ENCODE measurements around the gene ARMC10. TPM values are rescaled to one million over a fixed set of nuclear protein-coding genes. Genes with fewer than 3 reads are reported as not detected.
A peak's percentile ranks its signal among the peaks of the same experiment; 100 is the strongest.
"Not testable (repeated sequence)": the region's sequence is repeated elsewhere in the genome, so short reads cannot be mapped to it uniquely, and the experiment has no call there.

ARMC10 gene
- total and polyA plus RNA-seq, 3 experiments from 2014 or later, result 44.1 to 57.3 (median 56.6) TPM

GRCh38 chr7:103071000-103071399 lies 3.9 kb upstream of the ARMC10 start:
- H3K4me3 Mint-ChIP-seq, result peak overlapping the region in 1 of 7 donors; percentile 65
- POLR2A ChIA-PET, result no interaction called here
- H3K27me3 Mint-ChIP-seq, result peaks cover 4 to 5% of the 10 kb centered on the region in 2 donors
- CTCF ChIA-PET, result interaction anchor here (1.0 to 1.3 kb wide), 2 partner anchors 9 to 20 kb away, joined by 4 read pairs; no protein-coding TSS in a partner anchor
- Histone ChIP-seq H3K4me1 (ENCODE audit: insufficient read depth, low read length) (peaks cover 12% of the 10 kb centered on the region), H3K4me3 (ENCODE audit: low read length) (no peak overlapping the region), H3K27me3 (ENCODE audit: insufficient read depth, low read length, poor library complexity, severe bottlenecking) (no peaks in the 10 kb centered on the region), H3K27ac (ENCODE audit: low read depth, low read length) (no peak overlapping the region), H3K9me3 (ENCODE audit: low read length) (no peaks in the 10 kb centered on the region), H3K36me3 (ENCODE audit: insufficient read depth, low read length) (no peaks in the 10 kb centered on the region)
- H3K9me3 Mint-ChIP-seq, result no peaks in the 10 kb centered on the region
- peaks cover 15 to 19% (median 19%) of the 10 kb centered on the region in 3 donors for H3K4me1 Mint-ChIP-seq
- H3K36me3 Mint-ChIP-seq, result peaks cover 0 to 7% (median 3%) of the 10 kb centered on the region in 3 donors
- DNase-seq, result no peak
- H3K27ac Mint-ChIP-seq, result peak overlapping the region in 1 of 8 donors; percentile 18

DNA sequence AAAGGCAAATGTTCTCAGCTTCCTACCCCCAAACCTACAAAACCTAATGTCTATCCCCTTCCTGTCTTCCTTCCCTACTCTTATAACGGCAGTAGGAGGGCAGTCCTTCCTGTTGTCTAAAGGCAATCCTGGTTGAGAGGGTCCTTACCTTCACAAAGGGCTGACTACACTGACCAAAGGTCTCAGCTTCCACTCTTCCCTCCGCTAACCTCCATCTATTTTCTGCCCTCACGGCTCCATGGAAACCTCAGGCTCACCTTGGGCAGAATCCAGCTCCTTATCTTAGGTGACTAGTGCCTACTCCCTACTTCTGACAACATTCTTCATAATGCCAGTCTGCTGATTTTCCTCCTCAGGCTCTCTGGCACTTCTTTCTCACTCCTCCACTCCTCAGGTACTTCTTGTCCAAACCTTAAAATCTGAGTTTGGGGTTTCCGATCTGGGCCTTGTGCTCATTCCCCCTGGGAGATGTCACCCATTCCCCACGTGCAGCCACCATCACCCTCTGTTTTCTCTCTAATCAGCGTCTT lies 886 bp upstream of the ARMC10 start:
- Histone ChIP-seq H3K36me3 (ENCODE audit: insufficient read depth, low read length) (no peaks in the 10 kb centered on the region), H3K27me3 (ENCODE audit: insufficient read depth, low read length, poor library complexity, severe bottlenecking) (no peaks in the 10 kb centered on the region), H3K9me3 (ENCODE audit: low read length) (no peaks in the 10 kb centered on the region), H3K4me1 (ENCODE audit: insufficient read depth, low read length) (peaks cover 23% of the 10 kb centered on the region), H3K4me3 (ENCODE audit: low read length) (peak overlapping the region; percentile 82), H3K27ac (ENCODE audit: low read depth, low read length) (peak overlapping the region; percentile 73)
- Mint-ChIP-seq H3K4me3 (peak overlapping the region; percentile 86 to 100 (median 95)), H3K36me3 (peaks cover 0 to 16% (median 1%) of the 10 kb centered on the region in 3 donors), H3K27me3 (no peaks in the 10 kb centered on the region), H3K9me3 (no peaks in the 10 kb centered on the region), H3K4me1 (peaks cover 30 to 46% (median 40%) of the 10 kb centered on the region in 3 donors), H3K27ac (peak overlapping the region; percentile 69 to 98 (median 96))
- peak in 2 of 5 donors; percentile 4 to 8 for DNase-seq
- ChIA-PET CTCF (interaction anchor here (1.0 to 4.0 kb wide), 2 partner anchors 8 to 12 kb away, joined by 6 to 19 read pairs; no protein-coding TSS in a partner anchor), POLR2A (no interaction called here)

DNA sequence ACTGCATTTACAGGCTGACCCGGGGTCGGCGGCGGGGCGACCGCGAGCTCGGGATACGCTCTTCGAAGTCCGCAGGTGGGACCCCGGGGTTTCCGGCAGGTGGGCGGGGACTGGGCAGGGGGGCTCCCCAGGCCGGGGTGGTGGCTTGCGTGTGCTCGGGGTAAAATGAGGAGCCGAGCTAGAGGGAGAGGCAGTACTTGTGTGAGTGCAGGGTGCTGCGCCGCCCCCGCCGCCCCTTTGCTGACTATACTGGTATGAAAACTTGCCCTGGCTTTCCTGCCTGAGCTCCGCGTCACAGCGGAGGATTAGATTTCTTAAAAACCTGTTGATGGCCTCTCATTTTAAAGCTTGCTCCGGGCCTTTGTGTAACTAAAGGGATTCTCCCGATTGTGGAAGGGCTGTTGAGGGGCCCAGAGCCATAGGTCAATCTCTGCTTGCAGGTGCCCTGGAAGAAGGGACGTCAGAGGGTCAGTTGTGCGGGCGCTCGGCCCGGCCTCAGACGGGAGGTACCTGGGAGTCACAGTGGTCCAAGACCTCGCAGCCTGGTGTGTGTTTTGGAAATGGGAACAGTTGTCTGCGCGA lies 488 bp downstream of the ARMC10 start:
- peak overlapping the region; percentile 82 for H3K4me3 ChIP-seq (ENCODE audit: low read length)
- no peaks in the 10 kb centered on the region for H3K36me3 ChIP-seq (ENCODE audit: insufficient read depth, low read length)
- H3K9me3 Mint-ChIP-seq, result no peaks in the 10 kb centered on the region
- POLR2A ChIA-PET, result interaction anchor here (0.6 to 1.5 kb wide), 4 partner anchors 9 to 327 kb away, joined by 4 read pairs; partner anchors contain the start of gene FAM185A
- peak overlapping the region; percentile 88 to 97 (median 96) for H3K27ac Mint-ChIP-seq
- H3K36me3 Mint-ChIP-seq, result peaks cover 0 to 22% (median 4%) of the 10 kb centered on the region in 3 donors
- H3K4me1 ChIP-seq (ENCODE audit: insufficient read depth, low read length), result peaks cover 23% of the 10 kb centered on the region
- H3K27me3 Mint-ChIP-seq, result no peaks in the 10 kb centered on the region
- no peaks in the 10 kb centered on the region for H3K27me3 ChIP-seq (ENCODE audit: insufficient read depth, low read length, poor library complexity, severe bottlenecking)
- peak overlapping the region; percentile 78 for H3K27ac ChIP-seq (ENCODE audit: low read depth, low read length)
- H3K4me3 Mint-ChIP-seq, result peak overlapping the region; percentile 94 to 100 (median 95)
- no peaks in the 10 kb centered on the region for H3K9me3 ChIP-seq (ENCODE audit: low read length)
- CTCF ChIA-PET, result interaction anchor here (1.1 to 4.0 kb wide), 6 partner anchors 9 to 73 kb away, joined by 3 to 19 read pairs (median 4); partner anchors contain the start of gene NAPEPLD
- DNase-seq, result peak in 4 of 5 donors; percentile 50 to 83 (median 62)
- H3K4me1 Mint-ChIP-seq, result peaks cover 37 to 54% (median 50%) of the 10 kb centered on the region in 3 donors

- Mint-ChIP-seq H3K9me3 (no peaks in the 10 kb centered on the region), H3K4me1 (peaks cover 37 to 58% (median 54%) of the 10 kb centered on the region in 3 donors), H3K4me3 (peak overlapping the region in 6 of 7 donors; percentile 80 to 100 (median 94)), H3K36me3 (peaks cover 0 to 26% (median 4%) of the 10 kb centered on the region in 3 donors), H3K27me3 (no peaks in the 10 kb centered on the region), H3K27ac (peak overlapping the region in 3 of 8 donors; percentile 4 to 88 (median 11))
- ChIA-PET CTCF (interaction anchor here (1.0 to 4.0 kb wide), 3 partner anchors 12 to 69 kb away, joined by 3 to 19 read pairs (median 4); no protein-coding TSS in a partner anchor), POLR2A (interaction anchor here (0.6 kb wide), 1 partner anchor 18 kb away, joined by 4 read pairs; no protein-coding TSS in a partner anchor)
- Histone ChIP-seq H3K9me3 (ENCODE audit: low read length) (no peaks in the 10 kb centered on the region), H3K4me1 (ENCODE audit: insufficient read depth, low read length) (peaks cover 23% of the 10 kb centered on the region), H3K27me3 (ENCODE audit: insufficient read depth, low read length, poor library complexity, severe bottlenecking) (no peaks in the 10 kb centered on the region), H3K4me3 (ENCODE audit: low read length) (no peak overlapping the region), H3K27ac (ENCODE audit: low read depth, low read length) (no peak overlapping the region), H3K36me3 (ENCODE audit: insufficient read depth, low read length) (no peaks in the 10 kb centered on the region)
- DNase-seq, result no peak
Measured at GRCh38 chr7:103076764-103077163, 1.8 kb downstream of the ARMC10 start.

GRCh38 chr7:103077318-103077717 lies 2.4 kb downstream of the ARMC10 start:
- Histone ChIP-seq H3K27ac (ENCODE audit: low read depth, low read length) (no peak overlapping the region), H3K36me3 (ENCODE audit: insufficient read depth, low read length) (no peaks in the 10 kb centered on the region), H3K27me3 (ENCODE audit: insufficient read depth, low read length, poor library complexity, severe bottlenecking) (no peaks in the 10 kb centered on the region), H3K9me3 (ENCODE audit: low read length) (no peaks in the 10 kb centered on the region), H3K4me3 (ENCODE audit: low read length) (no peak overlapping the region), H3K4me1 (ENCODE audit: insufficient read depth, low read length) (peaks cover 23% of the 10 kb centered on the region)
- CTCF ChIA-PET, result no interaction called here
- DNase-seq, result no peak
- Mint-ChIP-seq H3K27ac (peak overlapping the region in 1 of 8 donors; percentile 88), H3K4me1 (peaks cover 42 to 62% (median 58%) of the 10 kb centered on the region in 3 donors), H3K36me3 (peaks cover 0 to 27% (median 8%) of the 10 kb centered on the region in 3 donors), H3K27me3 (no peaks in the 10 kb centered on the region), H3K9me3 (no peaks in the 10 kb centered on the region), H3K4me3 (peak overlapping the region in 5 of 7 donors; percentile 10 to 100 (median 38))
- POLR2A ChIA-PET, result interaction anchor here (0.6 to 0.7 kb wide), 2 partner anchors 17 to 203 kb away, joined by 3 to 4 read pairs; no protein-coding TSS in a partner anchor

GRCh38 chr7:103078226-103078625 lies 3.3 kb downstream of the ARMC10 start:
- H3K27ac Mint-ChIP-seq, result peak overlapping the region in 4 of 8 donors; percentile 4 to 58 (median 35)

GRCh38 chr7:103079836-103080235 lies 4.9 kb downstream of the ARMC10 start:
- no peak overlapping the region for H3K27ac Mint-ChIP-seq
- H3K4me3 Mint-ChIP-seq, result no peak overlapping the region
- CTCF ChIA-PET, result interaction anchor here (1.0 to 1.3 kb wide), 2 partner anchors 18 to 21 kb away, joined by 3 read pairs; no protein-coding TSS in a partner anchor
- H3K4me1 Mint-ChIP-seq, result peaks cover 39 to 57% (median 53%) of the 10 kb centered on the region in 3 donors
- H3K27me3 Mint-ChIP-seq, result no peaks in the 10 kb centered on the region
- Histone ChIP-seq H3K27ac (ENCODE audit: low read depth, low read length) (no peak overlapping the region), H3K27me3 (ENCODE audit: insufficient read depth, low read length, poor library complexity, severe bottlenecking) (no peaks in the 10 kb centered on the region), H3K9me3 (ENCODE audit: low read length) (no peaks in the 10 kb centered on the region), H3K4me3 (ENCODE audit: low read length) (no peak overlapping the region), H3K36me3 (ENCODE audit: insufficient read depth, low read length) (no peaks in the 10 kb centered on the region), H3K4me1 (ENCODE audit: insufficient read depth, low read length) (peaks cover 16% of the 10 kb centered on the region)
- no peaks in the 10 kb centered on the region for H3K9me3 Mint-ChIP-seq
- no peak for DNase-seq
- peaks cover 0 to 47% (median 12%) of the 10 kb centered on the region in 3 donors for H3K36me3 Mint-ChIP-seq
- POLR2A ChIA-PET, result no interaction called here

More at GRCh38 chr7:103078226-103078625, 3.3 kb downstream of the ARMC10 start:
- peaks cover 23% of the 10 kb centered on the region for H3K4me1 ChIP-seq (ENCODE audit: insufficient read depth, low read length)
- H3K36me3 ChIP-seq (ENCODE audit: insufficient read depth, low read length); H3K9me3 Mint-ChIP-seq; DNase-seq; H3K4me3 ChIP-seq (ENCODE audit: low read length); POLR2A ChIA-PET; H3K27ac ChIP-seq (ENCODE audit: low read depth, low read length); H3K27me3 ChIP-seq (ENCODE audit: insufficient read depth, low read length, poor library complexity, severe bottlenecking); H3K9me3 ChIP-seq (ENCODE audit: low read length); H3K27me3 Mint-ChIP-seq; CTCF ChIA-PET: not testable (repeated sequence)
- peak overlapping the region in 3 of 7 donors; percentile 32 to 76 (median 43) for H3K4me3 Mint-ChIP-seq
- H3K4me1 Mint-ChIP-seq, result peaks cover 47 to 68% (median 64%) of the 10 kb centered on the region in 3 donors
- peaks cover 0 to 33% (median 8%) of the 10 kb centered on the region in 3 donors for H3K36me3 Mint-ChIP-seq

Measured in CD8-positive, alpha-beta memory T cell (primary cell).